HG03439 (cell line): ENCODE data around the gene PDLIM1.

Source experiments
- ATAC-seq: cut with Tn5 transposase; IDR thresholded peaks from one replicate; pipeline ENCODE4 v1.9.1; 2021; ENCODE audit warnings: mild to moderate bottlenecking, moderate library complexity; ENCODE audit not compliant: unreplicated experiment

PDLIM1 gene

GRCh38 chr10:95289003-95289920 is 1.5 kb downstream of the PDLIM1 start:
- ATAC-seq: no peak

- ATAC-seq: no peak
These were observed 2.5 kb downstream of the PDLIM1 start for GRCh38 chr10:95288303-95288702.

DNA sequence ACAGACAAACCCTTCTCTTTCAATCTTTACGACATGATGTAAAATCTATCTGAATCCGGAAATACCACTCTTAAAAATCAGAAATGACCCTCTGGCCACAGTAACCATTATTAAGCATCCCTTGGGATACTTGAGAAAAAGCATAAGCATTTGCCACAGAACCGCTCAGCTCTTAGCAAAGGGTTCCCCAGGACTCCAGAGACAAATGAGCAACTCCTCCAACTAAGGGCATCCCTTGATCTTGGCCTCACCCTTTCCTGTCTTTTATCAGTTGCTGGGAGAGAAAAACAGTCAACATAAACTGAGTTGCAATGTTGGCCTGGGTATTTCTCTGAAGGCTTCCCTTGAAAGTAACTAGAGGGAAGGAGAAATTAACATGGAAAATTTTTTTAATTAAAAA is 3.5 kb downstream of the PDLIM1 start:
- no peak for ATAC-seq

- ATAC-seq: no peak
These were observed 4.1 kb downstream of the PDLIM1 start for GRCh38 chr10:95286707-95287106.

DNA sequence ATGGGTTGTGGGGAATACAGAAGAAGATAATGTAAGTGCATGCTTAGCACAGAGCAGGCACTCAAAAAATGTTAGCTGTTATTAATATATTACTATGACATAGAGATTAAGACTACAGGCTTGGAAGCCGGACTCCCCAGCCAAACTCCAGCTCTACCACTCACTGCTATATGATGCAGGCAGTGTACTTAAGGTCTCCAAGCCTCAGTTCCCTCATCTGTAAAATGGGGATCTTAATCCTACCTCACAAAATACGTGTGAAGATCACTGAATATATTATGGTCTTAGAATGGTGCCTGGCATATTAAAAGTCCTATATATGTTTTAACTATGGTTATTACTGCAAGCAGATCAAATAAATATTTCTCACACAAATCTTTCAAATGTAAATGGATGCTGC is 5.2 kb downstream of the PDLIM1 start:
- no peak for ATAC-seq

- ATAC-seq: no peak
These were observed 6.0 kb downstream of the PDLIM1 start for GRCh38 chr10:95284807-95285206.

DNA sequence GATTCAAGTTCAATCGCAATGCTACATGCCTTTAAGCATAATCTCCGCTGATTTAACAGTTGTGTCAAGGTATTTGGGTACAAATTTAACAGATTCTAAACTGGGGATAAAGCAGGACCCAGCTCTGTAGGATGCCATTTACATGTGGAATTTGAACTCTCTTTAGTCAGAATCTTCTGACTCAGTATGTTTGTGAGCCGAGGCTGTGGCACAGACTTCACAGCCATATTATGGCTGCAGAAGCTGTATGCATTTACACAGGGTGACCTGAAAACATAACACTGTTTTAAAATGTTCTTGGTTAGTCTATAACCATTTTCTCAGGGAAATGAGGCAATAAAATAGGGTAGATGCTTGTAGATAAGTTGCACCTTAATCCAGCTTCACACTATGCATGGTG is 8.7 kb downstream of the PDLIM1 start:
- ATAC-seq: no peak

DNA sequence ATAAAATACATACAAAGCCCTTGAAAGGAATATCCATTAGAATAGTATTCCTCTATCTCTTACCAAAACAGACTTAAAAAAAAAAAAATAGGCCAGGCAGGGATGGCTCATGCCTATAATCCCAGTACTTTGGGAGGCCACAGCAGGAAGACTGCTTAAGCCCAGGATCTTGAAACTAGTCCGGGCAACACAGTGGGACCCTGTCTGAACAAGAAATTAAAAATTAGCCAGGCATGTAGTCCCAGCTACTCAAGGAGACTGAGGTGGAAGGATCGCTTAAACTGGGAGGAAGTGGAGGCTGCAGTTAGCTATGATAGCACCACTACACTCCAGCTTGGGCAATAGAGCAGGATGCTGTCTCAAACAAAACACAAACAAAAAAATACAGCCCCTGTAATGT is 9.6 kb downstream of the PDLIM1 start:
- no peak for ATAC-seq

DNA sequence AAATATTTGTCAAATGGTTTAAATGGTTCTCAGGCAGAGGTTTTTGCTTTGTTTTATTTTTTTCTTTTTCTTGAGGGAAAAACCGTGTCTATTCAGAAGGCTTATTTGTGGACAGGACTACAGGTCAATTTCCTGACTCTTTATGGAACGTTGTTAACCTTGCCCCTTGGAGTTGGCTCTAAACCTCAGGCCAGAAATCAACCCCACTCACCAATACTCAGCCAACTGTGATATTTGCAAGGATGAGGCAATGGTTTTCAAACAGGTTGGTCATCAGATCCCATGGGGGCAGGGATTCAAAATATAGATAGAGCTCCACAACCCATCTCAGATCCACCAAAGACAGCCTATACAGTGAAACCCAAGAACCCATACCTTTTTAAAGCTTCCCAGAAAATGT is 10.2 kb downstream of the PDLIM1 start:
- ATAC-seq: no peak

- ATAC-seq: no peak
These were observed 11.6 kb downstream of the PDLIM1 start for GRCh38 chr10:95279042-95279820.

- no peak for ATAC-seq
These were observed 12.5 kb downstream of the PDLIM1 start for GRCh38 chr10:95278061-95278988.

- no peak for ATAC-seq
These were observed 13.2 kb downstream of the PDLIM1 start for GRCh38 chr10:95277614-95278013.

- no peak for ATAC-seq
These were observed 13.6 kb downstream of the PDLIM1 start for GRCh38 chr10:95277201-95277570.

GRCh38 chr10:95276367-95277200 is 14.2 kb downstream of the PDLIM1 start:
- ATAC-seq: no peak

GRCh38 chr10:95275726-95276366 is 15.0 kb downstream of the PDLIM1 start:
- ATAC-seq: no peak

- ATAC-seq: no peak
These were observed 17.1 kb downstream of the PDLIM1 start for GRCh38 chr10:95273393-95274312.

DNA sequence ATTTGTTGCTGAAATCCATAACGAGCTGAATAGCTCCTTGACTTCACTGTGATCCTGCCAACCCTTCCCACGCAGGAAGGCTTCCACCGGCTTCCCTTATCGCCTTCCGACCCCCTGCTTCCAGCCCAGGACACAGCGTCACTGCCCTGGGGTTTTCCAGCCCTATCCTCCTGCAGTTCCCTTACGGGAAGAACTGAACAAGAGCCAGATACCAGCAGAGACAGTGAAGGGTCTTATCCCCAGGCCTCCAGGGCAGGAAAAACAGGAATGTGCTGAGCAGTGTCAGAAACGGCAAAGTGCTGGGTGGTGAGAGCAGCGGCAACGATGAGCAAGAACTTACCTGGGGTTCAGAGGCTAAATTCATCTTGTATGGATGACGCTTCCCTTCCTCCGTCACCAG is 22.4 kb downstream of the PDLIM1 start:
- no peak for ATAC-seq

DNA sequence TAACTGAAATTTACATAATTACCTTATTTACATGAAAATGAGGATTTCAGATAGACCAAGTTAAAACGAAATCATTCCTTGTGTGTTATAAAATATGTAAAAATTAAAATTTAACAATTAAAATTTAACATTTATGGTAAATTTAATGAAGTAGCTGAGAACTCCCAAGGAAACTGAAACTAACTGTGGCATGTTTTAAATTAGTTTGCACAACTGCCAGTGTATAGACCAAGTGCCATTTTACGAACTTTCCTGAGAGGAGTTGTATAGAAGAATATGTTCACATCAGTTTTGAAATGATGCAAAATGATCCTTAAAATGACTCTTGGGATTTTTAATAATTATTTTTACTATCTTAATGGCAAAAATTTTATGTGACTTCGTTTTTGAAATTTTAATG is 23.6 kb downstream of the PDLIM1 start:
- ATAC-seq: no peak

- ATAC-seq: peak; percentile 77
These were observed 24.1 kb downstream of the PDLIM1 start for GRCh38 chr10:95266674-95267095.
